NCI-H1417 treated with DMSO at 0.1 percent for 48 hours (cell line): ENCODE data around the gene RHCE.
"Not testable (repeated sequence)": the region's sequence is repeated elsewhere in the genome, so short reads cannot be mapped to it uniquely, and the experiment has no call there.

ENCODE experiments used
- DNase-seq: peaks from one replicate; lab custom pipeline; 2025; lab: John Stamatoyannopoulos, UW

Gene RHCE

GRCh38 chr1:25420715-25421114 is at the start of gene RHCE:
TSS of gene RHCE (minus strand) at chr1:25420825. CDS start at chr1:25420786, 39 bp downstream.
- DNase-seq = not testable (repeated sequence)

- no peak for DNase-seq
Measured at GRCh38 chr1:25469177-25469576, 48.6 kb upstream of the RHCE start.

DNA sequence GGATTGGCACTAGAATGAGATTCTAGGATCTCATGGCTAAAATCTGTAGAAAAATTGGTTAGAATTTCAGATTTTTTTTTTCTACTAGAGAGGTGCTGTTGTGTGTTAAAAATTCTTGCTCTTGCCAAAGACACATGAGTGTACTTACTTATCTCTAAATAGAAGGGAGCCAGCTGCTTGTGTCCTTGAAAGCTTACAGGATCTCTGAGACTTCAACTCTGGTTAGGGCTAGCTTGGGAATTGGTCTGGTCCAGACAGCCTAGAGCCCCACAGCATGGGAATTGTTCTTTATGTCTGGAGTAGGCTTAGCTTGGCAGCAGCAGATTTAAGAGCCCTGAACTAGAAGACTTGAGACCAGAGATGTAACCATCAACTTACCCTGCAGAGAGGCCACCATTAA is 47.4 kb upstream of the RHCE start:
- no peak for DNase-seq

DNA sequence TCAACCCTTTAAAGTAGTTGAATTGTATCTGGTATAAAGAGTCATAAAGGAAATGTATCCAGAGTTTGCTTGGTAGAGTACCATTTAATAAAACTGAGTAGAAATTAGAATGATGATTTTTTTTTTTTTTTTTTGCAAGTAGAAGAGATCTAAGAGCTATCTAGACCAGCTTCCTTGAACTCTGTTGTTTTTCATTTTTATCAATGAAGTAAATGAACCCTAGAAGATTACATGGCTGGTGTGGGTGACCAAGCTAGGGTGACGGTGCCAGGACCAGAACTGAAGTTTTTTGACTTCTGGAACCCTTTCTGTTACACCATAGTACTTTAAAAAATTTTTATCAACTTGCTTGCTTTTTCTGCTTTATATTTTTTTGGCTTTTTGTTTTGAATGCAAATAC is 47.0 kb upstream of the RHCE start:
- no peak for DNase-seq

DNA sequence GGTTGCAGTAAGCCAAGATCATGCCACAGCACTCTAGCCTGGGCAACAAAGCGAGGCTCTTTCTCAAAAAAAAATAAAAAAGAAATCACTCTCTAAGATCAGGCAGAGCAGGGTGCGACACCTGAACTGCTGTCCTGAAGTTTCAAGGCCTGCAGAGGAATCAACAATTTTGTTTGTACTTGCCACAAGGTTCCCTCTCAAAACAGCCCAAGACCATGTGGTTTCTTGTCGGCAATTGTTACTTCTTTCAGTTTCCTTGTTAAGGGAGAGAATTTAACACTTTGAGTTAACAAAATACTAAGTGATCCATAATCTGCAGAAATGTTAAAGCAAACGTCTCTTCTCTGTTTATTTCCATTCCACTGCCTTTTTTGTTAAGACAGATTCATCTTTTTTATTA is 46.6 kb upstream of the RHCE start:
- no peak for DNase-seq

GRCh38 chr1:25462732-25463131 is 42.1 kb upstream of the RHCE start:
- DNase-seq = no peak

GRCh38 chr1:25461849-25462248 is 41.2 kb upstream of the RHCE start:
- DNase-seq = no peak

DNA sequence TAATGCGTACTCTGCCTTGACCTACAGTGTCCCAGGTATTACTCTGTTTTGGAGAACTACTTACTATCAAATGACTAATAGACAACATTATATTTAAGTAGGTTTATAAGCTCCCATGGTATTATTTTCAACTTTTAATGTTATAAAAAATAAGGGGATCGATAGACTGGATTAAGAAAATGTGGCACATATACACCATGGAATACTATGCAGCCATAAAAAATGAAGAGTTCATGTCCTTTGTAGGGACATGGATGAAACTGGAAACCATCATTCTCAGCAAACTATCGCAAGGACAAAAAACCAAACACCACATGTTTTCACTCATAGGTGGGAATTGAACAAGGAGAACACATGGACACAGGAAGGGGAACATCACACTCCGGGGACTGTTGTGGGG is 40.2 kb upstream of the RHCE start:
- not testable (repeated sequence) for DNase-seq

DNA sequence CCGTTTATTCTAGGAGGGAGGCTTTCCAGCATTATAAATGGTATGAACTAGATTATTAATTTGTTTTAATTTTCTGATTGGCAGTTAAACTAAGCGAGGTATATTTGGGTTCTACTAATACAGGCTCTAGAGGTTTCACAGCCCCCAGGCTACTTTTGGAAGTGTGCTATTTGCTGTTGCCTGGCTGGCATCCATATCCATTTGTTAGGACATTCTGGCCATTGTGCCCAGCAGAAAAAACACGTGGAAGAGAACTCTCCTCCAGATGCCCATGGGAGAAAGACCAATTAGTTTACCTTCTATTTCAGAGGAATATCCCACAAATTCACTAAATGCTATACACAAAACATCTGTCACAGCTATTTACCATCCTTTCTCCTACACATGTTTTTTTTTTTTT is 39.4 kb upstream of the RHCE start:
- no peak for DNase-seq

GRCh38 chr1:25458541-25459298 is 38.1 kb upstream of the RHCE start:
- no peak for DNase-seq

DNA sequence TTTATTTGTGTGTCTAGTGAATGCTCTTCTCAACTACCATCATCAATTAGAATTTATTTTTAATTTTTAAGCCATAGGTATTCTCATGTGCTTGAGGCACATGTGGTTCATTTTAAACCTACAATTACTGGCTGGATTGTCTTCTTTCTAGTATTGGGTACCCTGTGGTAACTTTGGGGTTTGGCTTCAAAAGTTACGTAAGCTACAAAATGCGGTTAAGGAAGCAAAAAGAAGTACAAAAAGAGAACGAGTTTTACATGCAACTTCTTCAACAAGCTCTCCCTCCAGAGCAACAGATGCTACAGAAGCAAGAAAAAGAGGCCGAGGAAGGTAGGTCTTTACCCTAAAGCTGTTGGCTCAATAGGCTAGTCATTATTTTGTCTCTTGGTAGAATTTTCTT is 35.9 kb upstream of the RHCE start:
- no peak for DNase-seq

DNA sequence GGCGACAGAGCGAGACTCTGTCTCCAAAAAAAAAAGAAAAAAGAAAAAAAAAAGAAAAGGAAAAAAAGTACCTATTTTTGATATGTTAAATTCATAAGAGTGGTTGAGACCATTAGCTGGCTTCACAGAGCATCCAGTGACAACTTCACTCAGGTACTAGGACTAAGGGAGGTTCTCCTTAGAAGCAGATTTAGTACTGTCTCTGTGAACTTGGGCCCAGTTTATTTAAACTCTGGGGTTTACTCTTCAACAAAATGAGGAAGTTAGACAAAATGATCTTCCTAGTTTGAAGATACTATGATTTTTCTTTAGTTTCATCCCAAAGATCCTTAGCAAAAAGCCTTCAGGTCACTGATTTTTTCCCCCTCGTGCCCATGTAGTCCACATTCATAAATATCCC is 31.3 kb upstream of the RHCE start:
- DNase-seq = no peak

GRCh38 chr1:25450891-25451290 is 30.3 kb upstream of the RHCE start:
- DNase-seq = no peak

DNA sequence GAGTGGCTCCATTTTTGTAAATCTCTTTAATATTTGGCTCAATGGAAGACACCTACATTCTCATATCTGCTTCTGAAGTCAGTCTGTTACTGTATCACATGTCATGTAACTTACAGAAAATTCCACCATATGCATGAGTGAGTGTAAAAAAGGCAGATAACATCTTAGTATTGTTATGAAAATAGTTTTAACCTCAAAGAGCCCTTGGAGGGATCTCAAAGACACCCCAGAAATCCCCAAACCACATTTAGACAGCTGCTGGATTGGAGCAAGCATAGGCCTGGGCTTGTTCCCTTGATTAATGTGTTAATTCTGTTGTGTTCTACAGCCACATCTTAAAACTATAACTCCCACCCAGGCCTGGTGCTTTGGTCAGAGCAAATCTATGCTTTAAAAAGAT is 26.9 kb upstream of the RHCE start:
- DNase-seq = no peak

DNA sequence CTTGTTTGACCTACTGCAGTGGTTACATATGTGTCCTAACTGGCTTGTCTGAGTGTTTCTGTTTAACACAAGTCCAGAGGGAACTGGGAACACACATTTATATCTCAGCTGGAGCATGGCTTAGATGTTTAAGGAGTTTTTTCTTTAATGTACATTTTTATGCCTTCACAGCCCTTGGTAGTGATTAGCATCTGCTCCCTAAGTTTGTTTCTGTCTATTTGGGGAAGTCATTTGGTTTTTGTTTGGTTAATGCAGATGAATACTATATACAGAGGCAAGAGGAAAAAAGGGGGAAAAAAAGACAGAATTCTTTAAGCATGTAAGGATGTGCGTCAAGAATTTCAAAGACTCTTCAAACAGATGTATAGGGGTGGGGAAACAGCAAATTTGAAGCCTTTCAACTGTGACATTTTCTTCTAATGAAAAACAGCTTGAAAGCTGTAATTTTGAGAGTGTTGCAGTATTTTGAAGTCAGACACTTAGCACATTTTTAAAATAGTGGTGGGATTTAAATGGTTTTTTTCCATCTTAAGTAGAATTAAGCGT is 25.4 kb upstream of the RHCE start:
- DNase-seq = no peak

GRCh38 chr1:25444604-25445003 is 24.0 kb upstream of the RHCE start:
- not testable (repeated sequence) for DNase-seq

DNA sequence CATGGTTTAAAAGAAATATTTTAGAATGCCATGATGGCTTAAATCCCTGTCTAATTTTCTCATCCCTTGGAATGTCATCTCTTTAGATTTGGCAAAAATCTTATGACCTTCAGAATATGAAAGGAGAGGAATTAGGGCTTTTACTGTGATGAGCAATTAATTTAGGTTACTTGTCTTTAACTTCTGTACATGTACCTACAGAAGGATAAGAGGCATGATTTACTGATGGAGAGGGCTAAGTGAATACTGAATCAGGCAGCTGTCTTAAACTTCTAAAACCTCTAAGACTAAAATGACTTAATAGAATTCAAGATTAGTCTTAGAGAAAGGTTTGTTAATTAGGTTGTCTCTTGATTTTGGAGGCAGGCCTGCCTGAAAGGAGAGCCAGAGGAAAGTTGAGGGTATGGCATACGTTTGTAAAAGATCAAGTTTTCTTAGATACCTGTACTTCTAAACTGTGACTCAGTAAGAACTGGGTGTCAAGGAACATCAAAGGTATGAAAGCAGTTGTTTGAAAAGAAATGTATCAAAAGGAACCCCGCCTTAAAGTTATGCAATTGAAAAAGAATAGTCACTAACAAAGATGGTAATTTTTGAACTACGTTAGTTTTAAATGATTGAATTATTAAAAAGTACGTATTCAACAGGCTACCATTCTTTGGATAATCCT is 22.5 kb upstream of the RHCE start:
- no peak for DNase-seq

- DNase-seq = no peak
Measured at GRCh38 chr1:25442178-25442577, 21.6 kb upstream of the RHCE start.

GRCh38 chr1:25439287-25439686 is 18.7 kb upstream of the RHCE start:
- DNase-seq = no peak

DNA sequence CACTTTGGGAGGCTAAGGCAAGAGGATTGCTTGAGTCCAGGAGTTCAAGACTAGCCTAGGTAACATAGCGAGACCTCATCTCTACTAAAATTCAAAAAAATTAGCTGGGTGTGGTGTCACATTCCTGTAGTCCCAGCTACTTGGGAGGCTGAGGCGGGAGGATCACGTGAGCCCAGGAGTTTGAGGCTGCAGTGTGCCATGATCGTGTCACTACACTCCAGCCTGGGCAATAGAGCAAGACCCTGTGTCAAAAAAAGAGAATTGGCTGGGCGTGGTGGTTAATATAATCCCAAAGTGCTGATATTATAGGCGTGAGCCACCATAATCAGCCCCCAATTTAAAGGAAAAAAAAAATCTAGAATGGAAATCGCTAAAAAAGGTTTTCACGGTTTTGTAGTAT is 17.0 kb upstream of the RHCE start:
- DNase-seq = no peak

DNA sequence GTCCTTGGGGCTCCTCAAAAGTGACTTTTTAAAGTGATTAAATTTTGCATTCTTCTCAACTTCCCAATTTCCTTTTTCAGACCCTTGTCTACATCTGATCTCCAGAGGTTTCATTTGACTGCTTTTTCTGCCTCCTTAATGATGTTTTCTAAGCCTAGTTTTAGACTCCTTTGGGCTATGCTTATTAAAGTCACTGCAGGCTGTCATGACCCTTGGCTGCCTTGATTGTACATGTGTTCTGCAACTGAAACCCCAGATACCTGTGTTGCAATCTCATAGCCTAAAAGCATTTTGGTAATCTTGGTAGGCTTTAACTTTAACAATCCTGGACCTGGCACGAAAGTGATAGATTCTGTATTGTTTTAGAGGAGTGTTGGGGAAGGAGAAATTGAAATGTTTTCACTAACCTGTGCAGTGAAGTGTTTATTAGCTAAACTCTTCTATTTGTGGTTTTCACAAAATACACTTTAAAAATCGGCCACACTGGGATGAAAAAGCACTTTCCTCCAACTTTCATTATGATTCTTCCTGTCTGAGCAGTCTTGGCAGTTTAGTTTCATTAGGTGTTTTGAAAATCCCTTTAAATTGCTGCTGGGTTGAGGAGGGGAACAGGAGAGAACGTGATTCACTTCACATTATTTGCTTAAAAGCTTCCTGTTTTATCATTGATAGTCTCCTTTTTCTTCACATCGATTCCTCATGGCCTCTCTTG is 14.9 kb upstream of the RHCE start:
- no peak for DNase-seq

DNA sequence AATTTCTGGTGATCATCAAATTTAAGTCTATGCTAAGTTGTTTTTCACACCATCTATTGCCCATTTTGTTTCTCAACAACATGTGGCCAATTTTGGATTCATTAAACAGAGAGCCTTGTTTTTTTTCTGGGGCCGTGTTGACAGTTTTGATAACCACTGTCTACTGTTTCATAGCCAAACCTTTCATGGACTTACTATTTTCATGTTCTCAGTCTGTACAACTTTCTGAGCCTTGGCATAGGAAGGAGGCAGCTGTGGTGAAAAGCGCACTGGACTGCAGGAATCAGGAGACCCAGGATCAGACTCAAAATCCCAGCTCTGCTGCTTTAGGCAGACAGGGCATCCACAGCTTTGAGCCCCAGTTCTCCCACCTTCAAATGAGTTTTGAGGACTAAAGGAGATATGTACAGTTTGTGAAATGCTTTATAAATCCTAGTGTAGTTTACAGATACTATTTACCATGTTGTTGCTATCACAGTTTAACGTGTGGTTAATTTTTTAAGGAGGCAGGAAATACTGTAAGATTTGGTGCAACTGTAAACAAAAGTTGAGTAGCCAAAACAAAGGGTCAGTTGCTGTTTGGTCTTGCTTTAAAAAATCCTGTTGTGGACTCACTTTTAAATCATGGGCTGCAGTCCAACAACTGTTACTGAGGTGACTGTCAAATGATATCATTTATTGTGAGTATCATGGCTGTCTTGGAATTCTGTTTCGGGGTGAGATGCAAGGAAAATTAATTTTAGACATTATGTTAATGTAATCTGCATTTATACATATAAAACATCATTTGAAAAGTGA is 13.0 kb upstream of the RHCE start:
- no peak for DNase-seq
